ENCODE data around the gene P2RY12. TPM values are rescaled to one million over a fixed set of nuclear protein-coding genes. Genes with fewer than 3 reads are reported as not detected.

P2RY12 gene
- total RNA-seq, 4 donors from 2014 or later: 0.52 to 1.1 (median 0.56) TPM; not detected in 1

DNA sequence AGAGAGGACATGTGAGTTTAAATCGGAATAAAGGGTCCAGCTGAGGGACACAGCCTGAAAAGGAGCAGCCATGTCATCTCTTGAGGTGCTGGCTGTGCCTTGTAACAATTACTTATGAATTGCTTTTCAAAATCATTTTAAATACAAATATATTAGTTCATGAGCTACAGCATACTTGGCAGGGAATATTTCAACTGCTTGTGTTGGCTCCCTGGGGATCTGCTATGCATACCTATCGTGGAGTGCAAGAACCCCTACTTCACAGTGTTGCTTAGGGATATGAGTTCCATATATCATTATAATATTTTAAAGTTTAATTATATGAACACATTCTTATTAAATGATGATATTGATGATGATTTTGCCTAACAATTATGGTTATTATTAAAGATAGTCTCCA lies 87.1 kb downstream of the P2RY12 start:
- H3K27me3 ChIP-seq: no peaks in the 10 kb centered on the region
- H3K4me3 ChIP-seq: no peak overlapping the region
- in situ Hi-C loops (cut with MboI; ENCODE audit: low sequenced_read_pairs in 4 of 4) (no loop called here), intact Hi-C loops (cut with DNase I; ENCODE audit: low total_unique reads) (no loop called here)
- H3K4me1 ChIP-seq: no peaks in the 10 kb centered on the region
- no peak overlapping the region for H3K27ac ChIP-seq
- H3K36me3 ChIP-seq: no peaks in the 10 kb centered on the region
- H3K9me3 ChIP-seq: no peaks in the 10 kb centered on the region
- no peak for TF ChIP-seq CTCF (IDR thresholded peaks at IDR 0.05 in 4 of 5, conservative IDR thresholded peaks at IDR 0.05 in 1 of 5)
- no peak for DNase-seq
- ATAC-seq: no peak

- no peak overlapping the region for H3K4me3 ChIP-seq
- no peaks in the 10 kb centered on the region for H3K4me1 ChIP-seq
- ATAC-seq: no peak
- no peaks in the 10 kb centered on the region for H3K27me3 ChIP-seq
- H3K9me3 ChIP-seq: no peaks in the 10 kb centered on the region
- H3K27ac ChIP-seq: no peak overlapping the region
- no peak for TF ChIP-seq POLR2A (IDR thresholded peaks at IDR 0.05)
- no peak for TF ChIP-seq CTCF (IDR thresholded peaks at IDR 0.05 in 4 of 5, conservative IDR thresholded peaks at IDR 0.05 in 1 of 5)
- H3K36me3 ChIP-seq: no peaks in the 10 kb centered on the region
- in situ Hi-C loops (cut with MboI; ENCODE audit: low sequenced_read_pairs in 4 of 4): no loop called here
- DNase-seq: no peak
- intact Hi-C loops (cut with DNase I; ENCODE audit: low total_unique reads): no loop called here
Measured at GRCh38 chr3:151296226-151296625, 88.3 kb downstream of the P2RY12 start.

GRCh38 chr3:151293127-151293526 lies 91.4 kb downstream of the P2RY12 start:
- H3K27ac ChIP-seq: no peak overlapping the region
- TF ChIP-seq POLR2A (IDR thresholded peaks at IDR 0.05) (no peak), CTCF (IDR thresholded peaks at IDR 0.05 in 4 of 5, conservative IDR thresholded peaks at IDR 0.05 in 1 of 5) (no peak)
- ATAC-seq: no peak
- no peak for DNase-seq
- intact Hi-C loops (cut with DNase I; ENCODE audit: low total_unique reads): no loop called here
- in situ Hi-C loops (cut with MboI; ENCODE audit: low sequenced_read_pairs in 4 of 4): no loop called here
- H3K36me3 ChIP-seq: no peaks in the 10 kb centered on the region
- no peak overlapping the region for H3K4me3 ChIP-seq
- no peaks in the 10 kb centered on the region for H3K27me3 ChIP-seq
- H3K4me1 ChIP-seq: no peaks in the 10 kb centered on the region
- H3K9me3 ChIP-seq: no peaks in the 10 kb centered on the region

GRCh38 chr3:151290673-151291072 lies 93.9 kb downstream of the P2RY12 start:
- no peak for TF ChIP-seq CTCF (IDR thresholded peaks at IDR 0.05 in 4 of 5, conservative IDR thresholded peaks at IDR 0.05 in 1 of 5)
- no peak for TF ChIP-seq POLR2A (IDR thresholded peaks at IDR 0.05)
- Histone ChIP-seq H3K4me3 (no peak overlapping the region), H3K27me3 (no peaks in the 10 kb centered on the region), H3K4me1 (no peaks in the 10 kb centered on the region), H3K27ac (no peak overlapping the region), H3K9me3 (no peaks in the 10 kb centered on the region), H3K36me3 (no peaks in the 10 kb centered on the region)
- intact Hi-C loops (cut with DNase I; ENCODE audit: low total_unique reads) (no loop called here), in situ Hi-C loops (cut with MboI; ENCODE audit: low sequenced_read_pairs in 4 of 4) (no loop called here)
- DNase-seq (no peak), ATAC-seq (no peak)

GRCh38 chr3:151289445-151289844 lies 95.1 kb downstream of the P2RY12 start:
- Histone ChIP-seq H3K27ac (no peak overlapping the region), H3K27me3 (no peaks in the 10 kb centered on the region), H3K4me3 (no peak overlapping the region), H3K36me3 (no peaks in the 10 kb centered on the region), H3K4me1 (no peaks in the 10 kb centered on the region), H3K9me3 (no peaks in the 10 kb centered on the region)
- intact Hi-C loops (cut with DNase I; ENCODE audit: low total_unique reads): no loop called here
- DNase-seq (no peak), ATAC-seq (no peak)
- in situ Hi-C loops (cut with MboI; ENCODE audit: low sequenced_read_pairs in 4 of 4): loop anchor here in 1 of 4 donors (10.0 kb wide), 1 partner anchor 65 kb away; no protein-coding TSS in a partner anchor
- TF ChIP-seq CTCF (IDR thresholded peaks at IDR 0.05 in 4 of 5, conservative IDR thresholded peaks at IDR 0.05 in 1 of 5) (no peak), POLR2A (IDR thresholded peaks at IDR 0.05) (no peak)
